SK-N-SH treated with all-trans-retinoic acid at 6 μM for 48 hours (cell line): ENCODE measurements around the gene DIAPH3.

Source experiments
- ATAC-seq: fragments of 200-7000 bp; cut with Tn5 transposase; 3 replicates; pipeline ENCODE4 v1.9.1; 2020; ENCODE audit warnings: mild to moderate bottlenecking, moderate library complexity
- ARNTL ChIP-seq: fragments of 450-650 bp; formaldehyde crosslinking; IDR thresholded peaks from 2 replicates; pipeline ENCODE4 v1.5.0; 2020; ENCODE audit warnings: low read depth, mild to moderate bottlenecking, moderate library complexity, borderline replicate concordance
- BACH2 ChIP-seq: fragments of 250-450 bp; sonication (Bioruptor Pico); IDR thresholded peaks from 2 replicates; pipeline ENCODE4 v1.9.0; 2021; ENCODE audit warnings: mild to moderate bottlenecking, borderline replicate concordance
- ISL1 ChIP-seq: fragments of 250-450 bp; sonication (Bioruptor Pico); IDR thresholded peaks from 2 replicates; pipeline ENCODE4 v2.1.2; 2022; ENCODE audit warnings: mild to moderate bottlenecking, moderate library complexity
- OSR1 ChIP-seq: fragments of 250-450 bp; sonication (Bioruptor Pico); IDR thresholded peaks from 2 replicates; pipeline ENCODE4 v1.8.0; 2022; ENCODE audit warnings: moderate library complexity, mild to moderate bottlenecking, inconsistent platforms
- PPARA ChIP-seq: fragments of 250-450 bp; sonication (Bioruptor Pico); IDR thresholded peaks from 2 replicates; pipeline ENCODE4 v1.5.0; 2020; ENCODE audit warnings: mild to moderate bottlenecking, borderline replicate concordance
- RARB ChIP-seq: fragments of 250-450 bp; sonication (Bioruptor Pico); IDR thresholded peaks from 2 replicates; pipeline ENCODE4 v1.8.0; 2021; ENCODE audit warnings: mild to moderate bottlenecking, moderate library complexity
- SNAI2 ChIP-seq: fragments of 250-450 bp; sonication (Bioruptor Pico); IDR thresholded peaks from 2 replicates; pipeline ENCODE4 v1.5.0; 2020; ENCODE audit warnings: mild to moderate bottlenecking, moderate library complexity
- TCF4 ChIP-seq: fragments of 250-450 bp; sonication (Bioruptor Pico); IDR thresholded peaks from 2 replicates; pipeline ENCODE4 v1.8.0; 2021; ENCODE audit warnings: mild to moderate bottlenecking, moderate library complexity, borderline replicate concordance
- ZNF565 ChIP-seq: fragments of 450-650 bp; formaldehyde crosslinking; conservative IDR thresholded peaks from 2 replicates; pipeline ENCODE4 v1.5.0; 2020; ENCODE audit warnings: low read depth, mild to moderate bottlenecking, moderate library complexity
- ZNF70 ChIP-seq: fragments of 450-650 bp; formaldehyde crosslinking; IDR thresholded peaks from 2 replicates; pipeline ENCODE4 v1.5.0; 2020; ENCODE audit warnings: mild to moderate bottlenecking, moderate library complexity
- ZNF8 ChIP-seq: fragments of 450-650 bp; formaldehyde crosslinking; IDR thresholded peaks from 2 replicates; pipeline ENCODE4 v1.5.0; 2020; ENCODE audit warnings: mild to moderate bottlenecking, moderate library complexity
- TF ChIP-seq, protein P1 (sequence below): fragments of 250-450 bp; sonication (Bioruptor Pico); IDR thresholded peaks from 2 replicates; pipeline ENCODE4 v1.5.0; 2020; ENCODE audit warnings: mild to moderate bottlenecking, moderate library complexity
- TF ChIP-seq, protein P2 (sequence below): fragments of 250-450 bp; sonication (Bioruptor Pico); IDR thresholded peaks from 2 replicates; pipeline ENCODE4 v1.8.0; 2020; ENCODE audit warnings: mild to moderate bottlenecking, moderate library complexity, borderline replicate concordance
- TF ChIP-seq, protein P3 (sequence below): fragments of 250-450 bp; sonication (Bioruptor Pico); IDR thresholded peaks from 2 replicates; pipeline ENCODE4 v1.5.1; 2021; ENCODE audit warnings: mild to moderate bottlenecking, moderate library complexity
- TF ChIP-seq, protein P4 (sequence below): fragments of 250-450 bp; sonication (Bioruptor Pico); IDR thresholded peaks from 2 replicates; pipeline ENCODE4 v1.8.0; 2021; ENCODE audit warnings: low read depth, mild to moderate bottlenecking, moderate library complexity, borderline replicate concordance

The DIAPH3 gene

DNA sequence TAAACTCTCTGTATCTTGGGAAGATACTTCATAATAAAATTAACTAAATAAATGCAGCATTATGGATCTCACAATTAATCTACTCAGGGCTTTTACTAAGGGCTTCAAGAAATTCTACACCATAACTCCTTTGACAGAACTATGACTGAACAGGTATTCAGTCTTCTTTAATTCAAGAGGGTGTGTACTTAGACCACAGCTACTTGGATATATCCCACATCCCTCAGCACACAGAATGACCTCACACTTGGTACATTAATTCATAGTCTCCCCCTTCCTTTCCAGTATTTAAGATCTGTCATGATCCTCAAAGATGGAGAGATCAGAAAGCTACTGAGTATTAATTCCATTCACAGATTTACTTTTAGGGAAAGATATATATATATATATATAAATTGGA, 11.6 kb downstream of the DIAPH3 start (continued):
- TF ChIP-seq, protein P1, sequence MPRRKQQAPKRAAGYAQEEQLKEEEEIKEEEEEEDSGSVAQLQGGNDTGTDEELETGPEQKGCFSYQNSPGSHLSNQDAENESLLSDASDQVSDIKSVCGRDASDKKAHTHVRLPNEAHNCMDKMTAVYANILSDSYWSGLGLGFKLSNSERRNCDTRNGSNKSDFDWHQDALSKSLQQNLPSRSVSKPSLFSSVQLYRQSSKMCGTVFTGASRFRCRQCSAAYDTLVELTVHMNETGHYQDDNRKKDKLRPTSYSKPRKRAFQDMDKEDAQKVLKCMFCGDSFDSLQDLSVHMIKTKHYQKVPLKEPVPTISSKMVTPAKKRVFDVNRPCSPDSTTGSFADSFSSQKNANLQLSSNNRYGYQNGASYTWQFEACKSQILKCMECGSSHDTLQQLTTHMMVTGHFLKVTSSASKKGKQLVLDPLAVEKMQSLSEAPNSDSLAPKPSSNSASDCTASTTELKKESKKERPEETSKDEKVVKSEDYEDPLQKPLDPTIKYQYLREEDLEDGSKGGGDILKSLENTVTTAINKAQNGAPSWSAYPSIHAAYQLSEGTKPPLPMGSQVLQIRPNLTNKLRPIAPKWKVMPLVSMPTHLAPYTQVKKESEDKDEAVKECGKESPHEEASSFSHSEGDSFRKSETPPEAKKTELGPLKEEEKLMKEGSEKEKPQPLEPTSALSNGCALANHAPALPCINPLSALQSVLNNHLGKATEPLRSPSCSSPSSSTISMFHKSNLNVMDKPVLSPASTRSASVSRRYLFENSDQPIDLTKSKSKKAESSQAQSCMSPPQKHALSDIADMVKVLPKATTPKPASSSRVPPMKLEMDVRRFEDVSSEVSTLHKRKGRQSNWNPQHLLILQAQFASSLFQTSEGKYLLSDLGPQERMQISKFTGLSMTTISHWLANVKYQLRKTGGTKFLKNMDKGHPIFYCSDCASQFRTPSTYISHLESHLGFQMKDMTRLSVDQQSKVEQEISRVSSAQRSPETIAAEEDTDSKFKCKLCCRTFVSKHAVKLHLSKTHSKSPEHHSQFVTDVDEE (CRISPR knock-in tag), result no peak

DNA sequence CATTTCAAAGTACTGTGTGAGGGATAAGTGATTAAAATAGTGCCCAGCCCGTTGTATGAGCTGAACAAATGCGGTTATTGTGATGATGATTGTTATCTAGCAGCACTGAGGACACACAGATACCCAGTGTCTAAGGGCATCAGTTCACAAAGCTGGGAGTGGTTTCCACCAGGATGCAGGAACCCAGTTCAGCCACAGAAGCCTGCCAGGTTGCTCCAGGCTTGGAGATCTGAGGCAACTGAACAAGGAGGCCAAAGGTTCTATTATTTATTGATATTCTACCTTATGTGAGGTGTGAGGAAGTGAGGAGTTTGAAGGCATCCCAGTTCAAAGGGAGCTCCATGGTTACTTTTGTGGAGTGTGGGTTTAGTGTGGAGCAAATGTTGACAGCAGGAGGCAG, 13.2 kb downstream of the DIAPH3 start:
- ATAC-seq, result peak; percentile 49
- TF ChIP-seq PPARA (CRISPR knock-in tag) (no peak), RARB (CRISPR knock-in tag) (no peak), ZNF565 (CRISPR knock-in tag) (no peak), SNAI2 (CRISPR knock-in tag) (no peak), ZNF8 (CRISPR knock-in tag) (no peak), ISL1 (CRISPR knock-in tag) (no peak), OSR1 (no peak)
- TF ChIP-seq, protein P2, sequence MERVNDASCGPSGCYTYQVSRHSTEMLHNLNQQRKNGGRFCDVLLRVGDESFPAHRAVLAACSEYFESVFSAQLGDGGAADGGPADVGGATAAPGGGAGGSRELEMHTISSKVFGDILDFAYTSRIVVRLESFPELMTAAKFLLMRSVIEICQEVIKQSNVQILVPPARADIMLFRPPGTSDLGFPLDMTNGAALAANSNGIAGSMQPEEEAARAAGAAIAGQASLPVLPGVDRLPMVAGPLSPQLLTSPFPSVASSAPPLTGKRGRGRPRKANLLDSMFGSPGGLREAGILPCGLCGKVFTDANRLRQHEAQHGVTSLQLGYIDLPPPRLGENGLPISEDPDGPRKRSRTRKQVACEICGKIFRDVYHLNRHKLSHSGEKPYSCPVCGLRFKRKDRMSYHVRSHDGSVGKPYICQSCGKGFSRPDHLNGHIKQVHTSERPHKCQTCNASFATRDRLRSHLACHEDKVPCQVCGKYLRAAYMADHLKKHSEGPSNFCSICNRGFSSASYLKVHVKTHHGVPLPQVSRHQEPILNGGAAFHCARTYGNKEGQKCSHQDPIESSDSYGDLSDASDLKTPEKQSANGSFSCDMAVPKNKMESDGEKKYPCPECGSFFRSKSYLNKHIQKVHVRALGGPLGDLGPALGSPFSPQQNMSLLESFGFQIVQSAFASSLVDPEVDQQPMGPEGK, result no peak
- TF ChIP-seq, protein P1 (CRISPR knock-in tag), result no peak
- TF ChIP-seq, all 23 proteins: peak for 0

DNA sequence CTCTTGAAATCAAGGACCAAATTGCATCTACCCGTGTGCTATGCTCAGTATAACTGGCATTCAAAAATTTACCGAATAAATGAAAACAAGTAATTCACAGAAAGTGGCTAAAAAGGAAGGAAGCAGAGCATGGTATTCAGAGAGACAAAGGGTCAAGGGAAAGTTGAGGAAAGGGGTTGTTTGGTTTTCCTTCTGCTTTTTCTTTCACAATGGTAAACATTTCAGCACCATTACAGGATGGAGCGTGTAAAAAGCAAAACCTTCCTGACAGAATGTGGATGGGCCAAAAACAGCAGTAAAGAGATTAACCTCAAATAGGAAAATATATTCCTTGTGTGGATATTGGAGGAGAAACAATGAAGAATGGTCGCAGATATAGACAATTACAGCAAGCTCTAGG, 14.8 kb downstream of the DIAPH3 start:
- ATAC-seq, result no peak
- TF ChIP-seq ZNF70 (CRISPR knock-in tag), result no peak
- TF ChIP-seq, protein P2, result no peak
- no peak for TF ChIP-seq TCF4
- no peak for TF ChIP-seq OSR1
- no peak for TF ChIP-seq BACH2
- TF ChIP-seq, protein P3, sequence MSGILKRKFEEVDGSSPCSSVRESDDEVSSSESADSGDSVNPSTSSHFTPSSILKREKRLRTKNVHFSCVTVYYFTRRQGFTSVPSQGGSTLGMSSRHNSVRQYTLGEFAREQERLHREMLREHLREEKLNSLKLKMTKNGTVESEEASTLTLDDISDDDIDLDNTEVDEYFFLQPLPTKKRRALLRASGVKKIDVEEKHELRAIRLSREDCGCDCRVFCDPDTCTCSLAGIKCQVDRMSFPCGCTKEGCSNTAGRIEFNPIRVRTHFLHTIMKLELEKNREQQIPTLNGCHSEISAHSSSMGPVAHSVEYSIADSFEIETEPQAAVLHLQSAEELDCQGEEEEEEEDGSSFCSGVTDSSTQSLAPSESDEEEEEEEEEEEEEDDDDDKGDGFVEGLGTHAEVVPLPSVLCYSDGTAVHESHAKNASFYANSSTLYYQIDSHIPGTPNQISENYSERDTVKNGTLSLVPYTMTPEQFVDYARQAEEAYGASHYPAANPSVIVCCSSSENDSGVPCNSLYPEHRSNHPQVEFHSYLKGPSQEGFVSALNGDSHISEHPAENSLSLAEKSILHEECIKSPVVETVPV (CRISPR knock-in tag), result no peak
- TF ChIP-seq RARB (CRISPR knock-in tag), result no peak
- TF ChIP-seq ARNTL (CRISPR knock-in tag), result no peak
- TF ChIP-seq ZNF565 (CRISPR knock-in tag), result no peak
- TF ChIP-seq PPARA (CRISPR knock-in tag), result no peak
- TF ChIP-seq, protein P4, sequence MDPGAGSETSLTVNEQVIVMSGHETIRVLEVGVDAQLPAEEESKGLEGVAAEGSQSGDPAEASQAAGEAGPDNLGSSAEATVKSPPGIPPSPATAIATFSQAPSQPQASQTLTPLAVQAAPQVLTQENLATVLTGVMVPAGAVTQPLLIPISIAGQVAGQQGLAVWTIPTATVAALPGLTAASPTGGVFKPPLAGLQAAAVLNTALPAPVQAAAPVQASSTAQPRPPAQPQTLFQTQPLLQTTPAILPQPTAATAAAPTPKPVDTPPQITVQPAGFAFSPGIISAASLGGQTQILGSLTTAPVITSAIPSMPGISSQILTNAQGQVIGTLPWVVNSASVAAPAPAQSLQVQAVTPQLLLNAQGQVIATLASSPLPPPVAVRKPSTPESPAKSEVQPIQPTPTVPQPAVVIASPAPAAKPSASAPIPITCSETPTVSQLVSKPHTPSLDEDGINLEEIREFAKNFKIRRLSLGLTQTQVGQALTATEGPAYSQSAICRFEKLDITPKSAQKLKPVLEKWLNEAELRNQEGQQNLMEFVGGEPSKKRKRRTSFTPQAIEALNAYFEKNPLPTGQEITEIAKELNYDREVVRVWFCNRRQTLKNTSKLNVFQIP (CRISPR knock-in tag), result no peak
